Measurements from ENCODE around the gene PTPN23. TPM values are rescaled to one million over a fixed set of nuclear protein-coding genes. Genes with fewer than 3 reads are reported as not detected.

The PTPN23 gene
- total RNA-seq, 1 donor: 14.3 TPM

DNA sequence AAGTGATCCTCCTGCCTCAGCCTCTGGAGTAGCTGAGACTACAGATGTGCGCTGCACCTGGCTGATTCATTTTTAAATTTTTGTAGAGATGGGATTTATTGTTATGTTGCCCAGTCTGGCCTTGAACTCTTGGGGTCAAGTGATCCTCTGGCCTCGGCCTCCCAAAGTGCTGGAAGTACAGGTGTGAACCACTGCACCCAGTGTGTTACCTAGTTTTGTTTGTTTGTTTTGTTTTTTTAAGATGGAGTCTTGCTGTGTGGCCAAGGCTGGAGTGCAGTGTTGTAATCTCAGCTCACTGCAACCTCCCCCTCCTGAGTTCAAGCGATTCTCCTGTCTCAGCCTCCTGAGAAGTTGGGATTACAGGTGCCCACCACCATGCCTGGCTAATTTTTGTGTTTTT lies 12.1 kb downstream of the PTPN23 start:
- DNase-seq (ENCODE audit: low read depth): no peak
- no peak overlapping the region for H3K4me3 ChIP-seq (ENCODE audit: low read depth, low read length)
- TF ChIP-seq, protein P1, sequence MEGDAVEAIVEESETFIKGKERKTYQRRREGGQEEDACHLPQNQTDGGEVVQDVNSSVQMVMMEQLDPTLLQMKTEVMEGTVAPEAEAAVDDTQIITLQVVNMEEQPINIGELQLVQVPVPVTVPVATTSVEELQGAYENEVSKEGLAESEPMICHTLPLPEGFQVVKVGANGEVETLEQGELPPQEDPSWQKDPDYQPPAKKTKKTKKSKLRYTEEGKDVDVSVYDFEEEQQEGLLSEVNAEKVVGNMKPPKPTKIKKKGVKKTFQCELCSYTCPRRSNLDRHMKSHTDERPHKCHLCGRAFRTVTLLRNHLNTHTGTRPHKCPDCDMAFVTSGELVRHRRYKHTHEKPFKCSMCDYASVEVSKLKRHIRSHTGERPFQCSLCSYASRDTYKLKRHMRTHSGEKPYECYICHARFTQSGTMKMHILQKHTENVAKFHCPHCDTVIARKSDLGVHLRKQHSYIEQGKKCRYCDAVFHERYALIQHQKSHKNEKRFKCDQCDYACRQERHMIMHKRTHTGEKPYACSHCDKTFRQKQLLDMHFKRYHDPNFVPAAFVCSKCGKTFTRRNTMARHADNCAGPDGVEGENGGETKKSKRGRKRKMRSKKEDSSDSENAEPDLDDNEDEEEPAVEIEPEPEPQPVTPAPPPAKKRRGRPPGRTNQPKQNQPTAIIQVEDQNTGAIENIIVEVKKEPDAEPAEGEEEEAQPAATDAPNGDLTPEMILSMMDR (IDR thresholded peaks at IDR 0.05; ENCODE audit: insufficient read depth, low read length): no peak

DNA sequence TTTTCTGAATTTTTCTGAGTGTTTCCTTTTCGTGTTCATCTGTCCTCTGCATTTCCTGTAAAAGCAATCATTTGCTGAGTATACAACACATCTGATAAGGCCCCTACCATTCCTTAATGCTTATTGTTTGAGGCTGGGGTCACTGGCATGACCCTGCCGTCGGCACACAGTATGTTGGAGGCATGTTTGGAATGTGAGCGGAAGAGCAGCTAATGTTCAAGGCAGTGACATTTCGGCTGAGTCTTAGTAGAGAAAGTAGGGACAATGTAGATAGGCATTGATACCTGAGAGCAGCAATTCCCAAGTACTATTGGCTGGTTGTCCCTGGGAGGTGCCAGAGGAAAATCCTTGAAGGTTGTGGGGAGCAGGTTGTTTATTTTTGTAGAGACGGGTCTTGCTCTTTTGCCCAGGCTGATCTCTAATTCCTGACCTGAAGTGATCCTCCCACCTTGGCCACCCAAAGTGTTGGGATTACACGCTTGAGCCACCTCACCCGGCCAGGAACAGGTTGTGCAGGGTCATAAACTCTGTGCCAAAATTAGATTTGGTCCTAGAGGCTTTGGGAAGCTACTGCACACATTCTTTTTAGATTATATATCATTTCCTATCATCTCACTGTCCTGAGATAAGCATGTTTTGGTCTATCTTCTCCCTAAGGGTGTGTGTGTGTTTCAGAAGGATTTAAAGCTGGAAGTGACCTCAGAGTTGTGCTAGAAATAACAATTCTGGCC lies 13.5 kb downstream of the PTPN23 start:
- no peak overlapping the region for H3K4me3 ChIP-seq (ENCODE audit: low read depth, low read length)
- peak; percentile 22 for DNase-seq (ENCODE audit: low read depth)
- TF ChIP-seq, protein P1 (IDR thresholded peaks at IDR 0.05; ENCODE audit: insufficient read depth, low read length): no peak

DNA sequence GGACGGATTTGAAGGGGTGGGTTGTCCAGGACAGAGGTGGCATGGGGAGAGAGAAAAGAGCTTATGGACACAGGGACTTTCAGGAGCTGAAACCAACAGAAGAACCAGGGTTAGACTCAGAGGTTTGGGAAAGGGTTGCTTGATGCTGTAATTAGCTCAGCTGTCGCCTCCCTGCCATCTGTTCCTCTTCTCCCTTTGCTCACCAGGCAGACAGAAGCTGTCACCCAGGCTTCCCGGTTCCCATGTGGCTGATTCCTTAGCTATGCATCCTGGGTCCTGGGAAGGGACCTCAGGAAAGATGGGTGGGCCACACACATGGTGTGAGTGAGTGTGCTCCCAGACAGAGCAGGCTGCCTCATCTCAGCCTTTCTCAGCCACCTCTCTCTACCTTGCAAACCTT lies 14.1 kb downstream of the PTPN23 start:
- TF ChIP-seq, protein P1 (IDR thresholded peaks at IDR 0.05; ENCODE audit: insufficient read depth, low read length): no peak
- DNase-seq (ENCODE audit: low read depth): no peak
- H3K4me3 ChIP-seq (ENCODE audit: low read depth, low read length): no peak overlapping the region

DNA sequence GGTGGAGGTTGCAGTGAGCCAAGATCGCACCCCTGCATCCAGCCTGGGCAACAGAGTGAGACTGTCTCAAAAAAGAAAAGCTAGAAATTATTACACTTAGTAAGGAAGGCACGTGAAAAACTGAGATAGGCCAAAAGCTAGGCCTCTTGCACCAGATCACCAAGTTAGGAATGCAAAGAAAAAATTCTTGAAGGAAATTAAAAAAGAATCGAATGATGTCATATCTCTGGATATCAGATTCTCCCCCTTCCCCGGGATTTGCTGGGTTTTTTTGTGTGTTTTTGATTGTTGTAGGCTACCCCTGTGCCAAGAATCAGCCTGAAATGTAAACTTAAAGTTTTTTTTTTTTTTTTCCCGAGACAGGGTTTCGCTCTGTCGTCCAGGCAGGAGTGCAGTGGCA lies 17.4 kb downstream of the PTPN23 start:
- DNase-seq (ENCODE audit: low read depth): peak; percentile 28
- TF ChIP-seq, protein P1 (IDR thresholded peaks at IDR 0.05; ENCODE audit: insufficient read depth, low read length): no peak
- no peak overlapping the region for H3K4me3 ChIP-seq (ENCODE audit: low read depth, low read length)

DNA sequence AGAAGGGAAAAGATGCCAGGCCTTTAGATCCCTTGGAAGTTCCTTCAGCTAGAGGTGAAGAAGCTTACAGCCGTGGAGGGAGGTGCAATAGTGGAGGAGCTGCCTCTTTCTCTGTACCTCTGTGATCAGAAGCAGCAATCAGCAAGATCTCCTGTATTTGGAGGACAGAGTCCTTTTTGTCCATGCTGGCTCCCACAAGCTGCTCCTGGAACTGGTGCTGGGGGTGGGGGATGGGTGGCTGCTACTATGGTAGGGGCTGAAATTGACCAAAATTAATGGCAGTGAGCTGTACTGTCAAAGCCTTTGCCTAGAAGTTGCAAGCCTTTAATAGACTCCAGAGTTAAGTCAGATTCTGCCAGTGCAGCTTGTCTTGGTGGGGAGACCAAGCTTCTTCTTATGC lies 18.2 kb downstream of the PTPN23 start:
- DNase-seq (ENCODE audit: low read depth): no peak
- TF ChIP-seq, protein P1 (IDR thresholded peaks at IDR 0.05; ENCODE audit: insufficient read depth, low read length): no peak
- no peak overlapping the region for H3K4me3 ChIP-seq (ENCODE audit: low read depth, low read length)

DNA sequence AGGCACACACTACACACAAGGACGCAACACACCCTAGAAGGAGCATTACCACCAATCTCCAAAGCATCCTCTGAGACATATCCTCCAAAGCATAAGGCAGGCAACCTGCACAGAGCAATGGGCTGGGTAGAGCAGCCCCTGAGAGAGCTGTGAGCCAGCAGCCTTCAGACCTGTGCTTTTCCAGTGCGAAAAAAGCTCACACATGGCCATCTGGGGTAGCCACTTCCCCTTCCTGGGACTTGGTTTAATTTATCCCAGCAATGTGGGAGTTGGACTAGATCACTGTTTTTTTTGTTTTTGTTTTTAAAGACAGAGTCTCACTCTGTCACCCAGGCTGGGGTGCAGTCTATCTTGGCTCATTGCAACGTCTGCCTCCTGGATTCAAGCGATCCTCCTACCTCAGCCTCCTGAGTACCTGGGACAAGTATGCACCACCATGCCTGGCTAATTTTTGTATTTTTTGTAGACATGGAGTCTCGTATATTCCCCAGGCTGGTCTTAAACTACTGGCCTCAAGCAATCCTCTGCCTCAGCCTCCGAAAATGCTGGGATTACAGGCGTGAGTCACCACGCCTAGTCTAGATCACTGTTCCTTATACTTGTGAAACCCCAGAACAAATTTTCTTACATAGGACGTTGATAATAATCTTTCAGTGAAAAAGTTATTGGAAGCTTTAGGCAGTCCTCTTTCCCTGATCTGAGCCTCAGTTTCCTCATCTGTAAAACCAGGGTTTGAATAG lies 18.9 kb downstream of the PTPN23 start:
- DNase-seq (ENCODE audit: low read depth): no peak
- no peak overlapping the region for H3K4me3 ChIP-seq (ENCODE audit: low read depth, low read length)
- TF ChIP-seq, protein P1 (IDR thresholded peaks at IDR 0.05; ENCODE audit: insufficient read depth, low read length): no peak
